GM06990 (cell line): ENCODE data around the gene WDR83.

Source experiments
- DNase-seq: peaks from one replicate; pipeline ENCODE4 v3.0.0-alpha.2; 2011; ENCODE audit not compliant: insufficient read length; ENCODE audit errors: extremely low read depth
- H3K27me3 ChIP-seq: replicated peaks from 2 replicates; pipeline ENCODE4 v1.6.0; 2011; ENCODE audit warnings: low read length; ENCODE audit not compliant: control insufficient read depth, insufficient read depth
- H3K36me3 ChIP-seq: 2 replicates; pipeline ENCODE4 v1.5.1; 2011; ENCODE audit warnings: low read length; ENCODE audit not compliant: control insufficient read depth, insufficient read depth
- H3K4me3 ChIP-seq: replicated peaks from 2 replicates; pipeline ENCODE4 v1.5.1; 2011; ENCODE audit warnings: low read depth, mild to moderate bottlenecking, control low read depth, low read length
- CTCF ChIP-seq: IDR thresholded peaks from 2 replicates; pipeline ENCODE4 v1.5.1; 2011; ENCODE audit warnings: low read length, control low read depth, mild to moderate bottlenecking, inconsistent platforms; ENCODE audit not compliant: insufficient read depth, poor library complexity, severe bottlenecking

The WDR83 gene

GRCh38 chr19:12657966-12658365 is 8.6 kb upstream of the WDR83 start:
- Histone ChIP-seq H3K27me3 (no peaks in the 10 kb centered on the region), H3K36me3 (peaks cover 41% of the 10 kb centered on the region), H3K4me3 (no peak overlapping the region)
- no peak for DNase-seq
- TF ChIP-seq CTCF: peak; percentile 9

GRCh38 chr19:12660980-12661379 is 5.6 kb upstream of the WDR83 start:
- TF ChIP-seq CTCF: no peak
- DNase-seq: no peak
- peaks cover 46% of the 10 kb centered on the region for H3K36me3 ChIP-seq
- no peaks in the 10 kb centered on the region for H3K27me3 ChIP-seq
- no peak overlapping the region for H3K4me3 ChIP-seq

- TF ChIP-seq CTCF: no peak
- Histone ChIP-seq H3K4me3 (peak overlapping the region; percentile 23), H3K27me3 (no peaks in the 10 kb centered on the region), H3K36me3 (peaks cover 33% of the 10 kb centered on the region)
- DNase-seq: no peak
Observed at GRCh38 chr19:12664406-12665280, 2.0 kb upstream of the WDR83 start.

GRCh38 chr19:12665281-12665573 is 1.4 kb upstream of the WDR83 start:
- peak overlapping the region; percentile 89 for H3K4me3 ChIP-seq
- H3K27me3 ChIP-seq: no peaks in the 10 kb centered on the region
- TF ChIP-seq CTCF: no peak
- H3K36me3 ChIP-seq: peaks cover 29% of the 10 kb centered on the region
- DNase-seq: peak; percentile 46

GRCh38 chr19:12665671-12666264 is 839 bp upstream of the WDR83 start:
- TF ChIP-seq CTCF: no peak
- DNase-seq: no peak
- peak overlapping the region; percentile 89 for H3K4me3 ChIP-seq
- H3K27me3 ChIP-seq: no peaks in the 10 kb centered on the region
- peaks cover 29% of the 10 kb centered on the region for H3K36me3 ChIP-seq
